HG03103 (cell line): ENCODE measurements around the gene BPTF.
"Not testable (repeated sequence)": the region's sequence is repeated elsewhere in the genome, so short reads cannot be mapped to it uniquely, and the experiment has no call there.

Source experiments
- ATAC-seq: cut with Tn5 transposase; IDR thresholded peaks from one replicate; pipeline ENCODE4 v1.9.1; 2021; ENCODE audit warnings: low read depth; ENCODE audit not compliant: unreplicated experiment

The BPTF gene

DNA sequence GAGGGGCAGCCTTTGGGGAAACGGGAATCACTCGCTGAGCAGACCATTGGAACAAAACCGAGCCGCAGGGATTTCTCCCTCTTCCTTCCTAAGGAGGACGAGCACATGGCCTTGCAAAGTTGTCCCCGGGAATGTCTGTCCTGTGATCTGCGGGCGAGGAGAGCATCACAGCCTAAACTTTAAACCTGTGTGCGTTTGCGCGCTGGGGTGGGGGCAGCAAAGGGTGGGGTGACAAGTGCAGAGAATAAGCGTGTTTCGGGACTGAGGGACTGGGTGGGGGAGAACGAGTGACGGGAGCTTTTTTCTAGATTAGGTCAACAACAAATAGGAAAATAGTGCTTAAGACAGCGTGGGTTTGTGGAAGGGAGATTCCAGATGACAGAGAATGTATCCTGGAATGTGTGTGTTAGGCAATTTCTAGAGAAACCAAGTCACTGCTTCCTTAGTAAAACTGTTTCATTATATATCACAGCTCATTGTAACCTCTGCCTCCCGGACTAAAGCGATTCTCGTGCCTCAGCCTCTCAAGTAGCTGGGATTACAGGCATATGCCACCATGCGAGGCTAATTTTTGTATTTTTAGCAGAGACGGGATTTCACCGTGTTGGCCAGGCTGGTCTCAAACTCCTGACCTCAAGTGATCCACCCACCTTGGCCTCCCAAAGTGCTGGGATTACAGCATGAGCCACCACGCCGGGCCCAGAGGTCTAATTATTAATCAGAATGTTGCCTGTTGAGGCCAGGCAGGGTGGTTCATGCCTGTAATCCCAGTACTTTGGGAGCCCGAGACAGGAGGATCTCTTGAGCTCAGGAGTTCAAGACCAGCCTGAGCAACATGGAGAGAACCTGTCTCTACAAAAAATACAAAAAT lies 171.2 kb downstream of the BPTF start, which contains the start of gene C17orf58:
Gene C17orf58 (minus strand): TSS at position 169 of the 871 bp plus-strand sequence. CDS start 271 bp downstream, outside the sequence.
- not testable (repeated sequence) for ATAC-seq

DNA sequence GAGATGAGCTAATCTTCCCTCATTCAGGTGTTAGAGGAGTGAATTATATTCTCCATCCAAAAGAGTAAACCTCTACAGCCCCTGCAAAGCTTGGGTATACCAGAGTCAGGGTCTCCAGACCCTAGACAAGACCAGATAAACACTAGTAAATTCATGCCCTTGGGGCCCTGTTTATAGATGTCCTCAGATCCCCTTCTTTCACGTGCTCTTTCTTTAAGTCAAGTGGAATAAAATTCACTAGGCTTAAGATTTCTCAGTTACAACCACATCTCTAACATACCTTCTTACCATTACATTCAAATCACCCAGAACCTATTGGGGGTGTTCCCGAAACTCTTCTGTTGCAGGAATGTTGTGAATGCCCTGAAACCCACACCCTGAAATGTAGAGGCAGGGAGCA lies 173.2 kb downstream of the BPTF start:
- no peak for ATAC-seq

DNA sequence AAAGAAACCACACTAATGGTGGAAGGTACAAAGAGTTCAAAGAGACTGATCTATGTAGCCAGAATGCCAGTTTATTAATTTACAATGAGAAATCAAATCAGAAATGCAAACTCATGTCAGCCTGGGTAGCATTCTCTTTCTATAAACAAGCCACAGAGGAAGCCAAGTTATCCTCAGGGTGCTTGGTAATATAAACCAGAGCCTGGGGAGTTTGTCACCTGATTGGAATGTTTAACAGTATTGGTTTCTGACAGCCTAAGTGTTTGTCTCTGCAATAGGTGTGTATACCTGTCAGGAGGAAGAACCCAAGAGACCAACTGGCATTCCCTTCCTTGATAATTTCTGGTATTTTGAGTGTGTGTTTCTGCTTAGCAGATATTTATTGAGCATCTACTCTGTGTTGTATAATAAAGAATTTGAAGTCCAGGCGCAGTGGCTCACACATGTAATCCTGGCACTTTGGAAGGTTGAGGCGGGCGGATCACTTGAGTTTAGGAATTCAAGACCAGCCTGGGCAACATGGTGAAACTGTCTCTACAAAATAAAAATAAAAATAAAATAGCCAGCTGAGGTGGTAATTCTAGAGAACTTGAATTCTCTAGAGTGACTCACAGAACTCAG lies 174.1 kb downstream of the BPTF start:
- ATAC-seq, result no peak

DNA sequence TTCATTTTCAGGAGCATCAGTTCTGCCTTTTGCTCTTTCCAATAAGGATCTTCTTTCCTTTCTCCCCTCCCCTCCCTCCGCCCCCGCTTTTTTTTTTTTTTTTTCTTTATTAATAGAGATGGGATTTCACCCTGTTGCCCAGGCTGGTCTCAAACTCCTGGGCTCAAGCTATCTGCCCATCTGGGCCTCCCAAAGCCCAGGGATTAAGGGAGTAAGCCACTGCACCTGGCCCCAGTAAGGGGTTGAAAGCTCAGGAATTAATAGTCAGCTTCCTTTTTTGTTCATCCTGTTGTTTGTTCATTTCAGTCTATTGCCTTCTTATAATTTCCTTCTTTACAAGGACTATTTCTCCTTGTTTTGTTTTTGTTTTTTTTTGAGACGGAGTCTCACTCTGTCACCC lies 178.9 kb downstream of the BPTF start:
- no peak for ATAC-seq

DNA sequence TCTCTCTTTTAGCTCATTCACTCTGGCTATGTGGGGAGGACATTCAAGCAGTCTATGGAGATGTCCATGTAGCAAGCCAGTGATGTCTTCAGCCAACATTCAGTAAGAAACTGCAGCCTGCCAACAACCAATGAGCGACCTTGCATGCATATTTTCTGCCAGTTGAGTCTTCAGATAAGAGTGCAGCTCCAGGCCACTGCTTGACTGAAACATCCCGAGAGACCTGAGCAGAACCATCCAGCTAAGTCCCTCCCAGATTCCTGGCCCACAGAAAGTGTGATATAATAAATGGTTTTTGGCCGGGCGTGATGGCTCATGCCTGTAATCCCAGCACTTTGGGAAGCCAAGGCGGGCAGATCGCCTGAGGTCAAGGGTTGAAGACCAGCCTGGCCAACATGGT lies 181.5 kb downstream of the BPTF start:
- ATAC-seq, result no peak

DNA sequence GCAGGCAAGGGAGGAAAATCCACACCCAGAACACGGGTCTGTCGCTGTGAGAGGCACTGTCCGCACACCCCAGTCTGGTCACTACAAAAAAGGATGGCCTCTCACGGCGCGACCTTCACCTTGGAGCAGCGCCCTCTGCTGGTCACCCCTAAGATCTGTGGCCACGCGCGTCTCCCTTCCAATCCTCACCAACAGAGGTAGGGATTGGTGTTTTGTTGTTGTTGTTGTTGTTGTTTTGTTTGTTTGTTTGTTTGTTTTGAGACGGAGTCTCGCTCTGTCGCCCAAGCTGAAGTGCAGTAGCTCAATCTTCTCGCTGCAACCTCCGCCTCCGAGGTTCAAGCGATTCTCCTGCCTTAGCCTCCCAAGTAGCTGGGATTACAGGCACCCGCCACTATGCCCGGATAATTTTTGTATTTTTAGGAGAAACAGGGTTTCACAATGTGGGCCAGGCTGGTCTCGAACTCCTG lies 185.9 kb downstream of the BPTF start:
- ATAC-seq, result no peak

DNA sequence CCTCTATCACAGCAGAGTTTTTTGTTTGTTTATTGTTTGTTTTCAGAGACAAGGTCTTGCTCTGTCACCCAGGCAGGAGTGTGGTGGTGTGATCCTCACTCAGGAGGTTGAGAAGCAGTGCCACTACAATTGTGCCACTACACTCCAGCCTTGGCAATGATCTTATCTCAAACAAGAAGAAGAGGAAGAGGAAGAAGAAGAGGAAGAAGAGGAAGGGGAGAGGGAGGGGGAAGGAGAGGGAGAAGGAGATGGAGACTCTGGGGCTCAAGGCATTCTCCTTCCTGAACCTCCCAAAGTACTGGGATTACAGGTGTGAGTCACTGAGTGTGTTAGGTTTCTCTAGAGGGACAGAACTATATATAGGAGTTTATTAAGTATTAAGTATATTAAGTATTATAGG lies 188.1 kb downstream of the BPTF start:
- no peak for ATAC-seq

DNA sequence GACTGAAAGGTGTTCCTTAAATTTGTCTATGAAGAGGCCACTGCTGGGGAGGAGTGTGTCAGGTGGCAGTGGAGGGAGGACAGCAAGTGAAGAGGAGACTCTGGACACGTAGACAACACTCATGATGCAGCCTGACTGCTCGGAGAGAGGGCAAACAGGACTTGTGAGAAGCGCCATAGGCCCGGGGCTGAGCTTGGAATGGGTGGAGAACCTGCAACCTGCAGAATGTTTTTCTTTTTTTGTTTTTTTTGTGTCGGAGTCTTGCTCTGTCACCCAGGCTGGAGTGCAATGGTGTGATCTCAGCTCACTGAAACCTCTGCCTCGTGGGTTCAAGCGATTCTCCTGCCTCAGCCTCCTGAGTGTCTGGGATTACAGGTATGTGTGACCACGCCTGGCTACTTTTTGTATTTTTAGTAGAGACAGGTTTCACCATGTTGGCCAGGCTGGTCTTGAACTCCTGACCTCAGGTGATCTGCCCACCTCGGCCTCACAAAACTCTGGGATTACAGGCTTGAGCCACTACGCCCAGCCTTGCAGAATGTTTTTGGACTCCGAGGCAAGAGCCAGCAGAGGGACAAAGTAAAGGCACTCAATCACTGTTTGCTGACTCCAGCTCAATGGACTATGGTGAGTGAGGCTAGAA lies 189.9 kb downstream of the BPTF start:
- ATAC-seq, result no peak

DNA sequence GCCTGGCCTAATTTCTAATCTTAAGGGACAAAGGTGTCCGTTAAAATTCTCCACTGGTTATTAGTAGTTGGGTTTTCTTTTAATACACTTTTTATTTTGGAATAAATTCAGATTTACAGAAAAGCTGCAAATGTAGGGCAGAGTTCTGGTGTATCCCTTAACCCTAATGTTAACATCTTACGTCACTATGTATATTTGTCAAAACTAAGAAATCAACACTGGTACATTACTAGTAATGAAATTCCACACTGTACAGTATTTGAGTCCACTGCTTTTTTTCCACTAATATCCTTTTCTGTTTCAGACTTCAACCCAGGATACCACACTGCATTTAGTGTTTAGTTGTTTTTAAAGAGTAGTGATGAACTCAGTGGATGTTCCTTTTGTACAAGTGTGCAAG lies 191.5 kb downstream of the BPTF start:
- no peak for ATAC-seq

DNA sequence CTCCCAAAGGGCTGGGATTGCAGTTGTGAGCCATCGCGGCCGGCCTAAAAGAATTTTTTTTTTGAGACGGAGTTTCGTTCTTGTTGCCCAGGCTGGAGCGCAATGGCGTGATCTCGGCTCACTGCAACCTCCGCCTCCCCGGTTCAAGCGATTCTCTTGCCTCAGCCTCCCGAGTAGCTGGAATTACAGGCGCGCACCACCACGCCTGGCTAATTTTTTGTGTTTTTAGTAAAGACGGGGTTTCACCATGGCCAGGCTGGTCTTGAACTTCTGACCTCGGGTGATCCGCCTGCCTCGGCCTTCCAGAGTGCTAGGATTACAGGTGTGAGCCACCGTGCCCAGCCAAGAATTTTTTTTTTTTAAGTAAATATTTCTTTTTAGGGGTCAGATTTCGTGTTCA lies 193.2 kb downstream of the BPTF start:
- ATAC-seq, result not testable (repeated sequence)

DNA sequence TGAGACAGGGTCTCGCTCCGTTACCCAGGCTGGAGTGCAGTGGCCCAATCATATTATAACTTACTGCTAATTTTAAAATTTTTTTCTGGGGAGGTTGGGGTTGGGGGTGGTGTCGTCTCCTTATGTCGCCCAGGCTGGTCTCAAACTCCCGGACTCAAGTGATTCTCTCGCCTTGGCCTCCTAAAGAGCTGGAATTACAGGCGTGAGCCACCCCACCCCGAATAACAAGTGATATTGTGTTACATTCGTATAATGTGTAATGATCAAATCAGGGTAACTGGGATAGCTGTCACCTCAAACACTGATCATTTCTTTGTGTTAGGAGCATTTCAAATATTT lies 194.0 kb downstream of the BPTF start:
- ATAC-seq, result no peak

DNA sequence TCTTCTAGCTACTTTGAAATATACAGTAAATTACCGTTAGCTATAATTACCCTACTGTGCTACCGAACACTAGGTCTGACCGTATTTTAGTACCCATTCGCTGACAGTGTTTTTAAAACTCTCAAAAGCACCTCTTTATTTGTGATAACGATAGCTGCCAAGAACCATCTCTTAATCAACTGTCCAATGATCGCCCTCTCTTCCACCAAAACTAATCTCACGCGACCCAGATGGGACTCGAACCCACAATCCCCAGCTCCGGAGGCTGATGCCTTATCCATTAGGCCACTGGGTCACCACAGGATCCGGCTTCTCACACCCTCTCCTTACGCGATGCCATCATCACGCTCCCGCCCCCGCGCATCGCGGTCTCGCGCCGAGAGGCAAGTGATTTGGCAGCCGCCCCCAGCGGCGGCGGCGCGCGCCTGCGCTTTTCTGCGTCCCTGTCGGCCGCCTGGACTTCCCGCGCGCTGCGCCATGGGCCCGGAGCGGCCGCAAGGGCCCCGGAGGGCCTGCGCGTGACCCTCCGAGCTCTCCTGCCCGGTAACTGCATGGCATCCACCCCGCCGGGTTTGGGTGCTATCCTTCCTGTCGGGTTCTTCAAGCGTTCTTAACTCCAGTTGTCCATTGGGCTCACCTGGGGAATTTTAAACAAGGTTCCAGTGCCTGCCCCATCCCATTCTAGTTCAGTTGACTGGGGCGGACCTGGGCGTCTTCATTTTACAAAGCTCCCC lies 194.5 kb downstream of the BPTF start:
- ATAC-seq, result peak; percentile 93

DNA sequence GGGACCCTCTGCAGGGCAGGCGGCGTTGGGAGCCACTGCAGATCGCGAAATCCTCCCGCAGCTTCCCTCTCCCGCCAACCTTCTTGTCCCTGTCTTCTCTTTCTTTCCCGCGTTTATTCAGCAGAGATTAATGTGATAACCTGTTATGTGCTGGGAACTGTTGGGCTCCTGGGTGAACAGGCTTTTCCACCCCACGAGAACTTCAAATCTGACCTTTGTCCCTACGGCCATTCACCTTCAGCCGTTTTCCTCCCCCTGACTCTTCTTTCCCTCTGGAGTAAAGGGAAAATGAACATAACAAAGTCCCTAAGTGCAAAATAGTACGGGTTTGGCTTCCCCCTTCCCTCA lies 195.1 kb downstream of the BPTF start:
- no peak for ATAC-seq

DNA sequence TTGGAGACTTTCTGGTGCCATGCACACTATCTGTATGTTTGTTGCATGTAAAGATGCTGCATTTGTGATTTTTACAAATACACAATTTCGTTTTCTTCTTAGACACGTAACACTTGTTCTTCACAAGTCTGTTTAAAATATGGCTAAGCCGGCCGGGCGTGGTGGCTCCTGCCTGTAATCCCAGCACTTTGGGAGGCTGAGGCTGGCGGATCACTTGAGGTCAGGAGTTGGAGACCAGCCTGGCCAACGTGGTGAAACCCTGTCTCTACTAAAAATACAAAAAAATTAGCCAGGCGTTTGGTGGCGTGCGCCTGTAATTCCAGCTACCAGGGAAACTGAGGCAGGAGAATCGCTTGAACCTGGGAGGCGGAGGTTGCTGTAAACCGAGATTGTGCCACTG lies 195.5 kb downstream of the BPTF start:
- ATAC-seq, result not testable (repeated sequence)

DNA sequence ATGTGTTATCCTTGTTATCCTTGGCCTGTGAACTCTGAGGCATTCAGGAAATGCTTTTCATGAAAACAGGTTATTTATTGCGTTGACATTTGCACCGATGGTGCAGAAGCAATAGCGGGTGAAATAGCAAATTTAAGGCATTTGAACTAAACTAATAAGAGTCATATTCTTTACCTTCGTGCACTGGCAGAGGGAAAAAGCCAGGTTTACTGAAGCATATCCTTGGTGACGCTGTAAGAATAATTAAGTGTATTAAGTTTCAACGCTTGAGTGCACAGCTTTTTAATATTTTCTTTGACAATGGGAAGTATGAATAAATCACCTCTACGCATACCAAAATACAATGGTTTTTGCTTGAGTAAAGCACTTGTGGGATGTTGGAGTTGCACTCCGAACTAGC lies 196.7 kb downstream of the BPTF start:
- no peak for ATAC-seq

DNA sequence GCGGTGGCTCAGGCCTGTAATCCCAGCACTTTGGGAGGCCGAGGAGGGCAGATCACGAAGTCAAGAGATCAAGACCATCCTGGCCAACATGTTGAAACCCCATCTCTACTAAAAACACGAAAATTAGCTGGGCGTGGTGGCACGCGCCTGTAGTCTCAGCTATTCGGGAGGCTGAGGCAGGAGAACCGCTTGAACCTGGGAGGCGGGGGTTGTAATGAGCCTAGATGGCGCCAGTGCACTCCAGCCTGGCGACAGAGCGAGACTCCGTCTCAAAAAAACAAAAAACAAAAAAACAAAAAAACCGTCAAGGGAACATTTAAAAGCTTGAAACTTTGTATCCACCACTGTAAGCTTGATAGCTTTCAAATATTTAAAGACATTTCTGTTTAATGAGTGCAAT lies 197.2 kb downstream of the BPTF start:
- not testable (repeated sequence) for ATAC-seq

DNA sequence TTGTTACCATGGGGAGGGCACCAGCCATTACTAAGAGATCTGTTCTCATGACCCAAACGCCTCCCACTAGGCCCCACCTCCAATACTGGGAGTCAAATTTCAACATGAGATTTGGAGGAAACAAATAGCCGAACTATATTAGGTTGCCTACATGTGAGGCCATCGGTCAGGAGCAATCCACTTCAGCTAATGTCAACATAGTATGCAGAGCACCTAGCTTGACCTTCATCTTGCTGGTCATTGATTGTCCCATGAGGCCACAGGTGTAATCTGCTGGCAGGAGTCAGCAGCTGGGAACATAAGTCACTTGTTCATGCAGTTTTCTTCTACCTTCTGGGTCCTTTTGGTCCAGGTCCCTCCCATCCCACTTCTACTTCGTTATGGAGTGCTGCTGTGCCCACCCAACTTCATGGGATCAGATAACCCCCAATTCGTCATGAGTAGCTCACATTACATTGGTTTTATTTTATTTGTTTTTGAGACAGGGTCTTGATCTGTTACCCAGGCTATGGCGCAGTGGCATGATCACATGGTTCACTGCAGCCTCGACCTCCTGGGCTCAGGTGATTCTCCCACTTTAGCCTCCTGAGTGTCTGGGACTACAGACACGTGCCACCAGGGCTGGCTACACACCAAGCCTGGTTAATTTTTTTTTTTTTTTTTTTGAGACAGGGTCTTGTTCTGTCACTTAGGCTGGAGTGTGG lies 204.4 kb downstream of the BPTF start:
- no peak for ATAC-seq
